GM12865 (cell line): ENCODE data around the gene PGBD5.

Experiments used
- DNase-seq: peaks from one replicate; pipeline ENCODE4 v3.0.0; 2010; ENCODE audit warnings: low read depth
- H3K4me3 ChIP-seq: 2 replicates; pipeline ENCODE4 v1.5.1; 2011; ENCODE audit warnings: mild to moderate bottlenecking, low read depth, low read length, control low read depth
- CTCF ChIP-seq: IDR thresholded peaks from 2 replicates; pipeline ENCODE4 v1.5.1; 2011; ENCODE audit warnings: low read length, control low read depth, low read depth, inconsistent platforms; ENCODE audit not compliant: insufficient read depth; ENCODE audit errors: missing control alignments

The PGBD5 gene

GRCh38 chr1:230333590-230334446 is 92.3 kb downstream of the PGBD5 start:
- no peak overlapping the region for H3K4me3 ChIP-seq

GRCh38 chr1:230332575-230333066 is 93.5 kb downstream of the PGBD5 start:
- no peak for TF ChIP-seq CTCF
- no peak overlapping the region for H3K4me3 ChIP-seq
- no peak for DNase-seq

More at GRCh38 chr1:230333590-230334446, 92.3 kb downstream of the PGBD5 start:
- no peak for TF ChIP-seq CTCF
- DNase-seq, result no peak

- no peak for DNase-seq
- no peak overlapping the region for H3K4me3 ChIP-seq
Measured at GRCh38 chr1:230332061-230332460, 94.1 kb downstream of the PGBD5 start.

GRCh38 chr1:230330157-230330556 is 96.0 kb downstream of the PGBD5 start:
- DNase-seq, result no peak
- no peak overlapping the region for H3K4me3 ChIP-seq
- no peak for TF ChIP-seq CTCF

More at GRCh38 chr1:230332061-230332460, 94.1 kb downstream of the PGBD5 start:
- TF ChIP-seq CTCF, result no peak

- TF ChIP-seq CTCF, result no peak
- DNase-seq, result no peak
- no peak overlapping the region for H3K4me3 ChIP-seq
Measured at GRCh38 chr1:230328342-230329015, 97.7 kb downstream of the PGBD5 start.

GRCh38 chr1:230327892-230328284 is 98.2 kb downstream of the PGBD5 start:
- no peak overlapping the region for H3K4me3 ChIP-seq
- no peak for TF ChIP-seq CTCF
- peak; percentile 53 for DNase-seq
